ENCODE measurements around the gene ARHGEF2. TPM values are rescaled to one million over a fixed set of nuclear protein-coding genes. Genes with fewer than 3 reads are reported as not detected.

Gene ARHGEF2
- total RNA-seq, 4 donors from 2014 or later: 13.6 to 27.3 (median 26.4) TPM

- in situ Hi-C loops (cut with MboI; ENCODE audit: low sequenced_read_pairs in 4 of 4): no loop called here
- Histone ChIP-seq H3K4me3 (no peak overlapping the region), H3K36me3 (peaks cover 0 to 83% of the 10 kb centered on the region in 2 donors), H3K27ac (peak overlapping the region; percentile 57 to 77 (median 74)), H3K9me3 (no peaks in the 10 kb centered on the region), H3K27me3 (no peaks in the 10 kb centered on the region), H3K4me1 (peaks cover 28 to 42% of the 10 kb centered on the region in 2 donors)
- DNase-seq (peak in 1 of 2 donors; percentile 67), ATAC-seq (peak; percentile 40 to 52)
- TF ChIP-seq POLR2A (IDR thresholded peaks at IDR 0.05) (no peak), CTCF (IDR thresholded peaks at IDR 0.05 in 4 of 5, conservative IDR thresholded peaks at IDR 0.05 in 1 of 5) (peak in 3 of 5 experiments; percentile 17 to 42 (median 30))
- intact Hi-C loops (cut with DNase I; ENCODE audit: low total_unique reads): loop anchor here (2.0 kb wide), 1 partner anchor 19 kb away; no protein-coding TSS in a partner anchor
Measured at GRCh38 chr1:155961937-155962336, 16.4 kb downstream of the ARHGEF2 start.

- DNase-seq: no peak
- in situ Hi-C loops (cut with MboI; ENCODE audit: low sequenced_read_pairs in 4 of 4): no loop called here
Measured at GRCh38 chr1:155960081-155960745, 18.1 kb downstream of the ARHGEF2 start.

GRCh38 chr1:155957411-155957915, 20.9 kb downstream of the ARHGEF2 start:
- TF ChIP-seq POLR2A (IDR thresholded peaks at IDR 0.05): no peak
- TF ChIP-seq CTCF (IDR thresholded peaks at IDR 0.05 in 4 of 5, conservative IDR thresholded peaks at IDR 0.05 in 1 of 5): no peak
- Histone ChIP-seq H3K36me3 (peaks cover 0 to 94% of the 10 kb centered on the region in 2 donors), H3K4me1 (peaks cover 21 to 33% of the 10 kb centered on the region in 2 donors), H3K27me3 (no peaks in the 10 kb centered on the region), H3K27ac (peak overlapping the region in 1 of 4 donors; percentile 1), H3K9me3 (no peaks in the 10 kb centered on the region), H3K4me3 (no peak overlapping the region)
- in situ Hi-C loops (cut with MboI; ENCODE audit: low sequenced_read_pairs in 4 of 4): no loop called here
- no peak for ATAC-seq
- no peak for DNase-seq
- intact Hi-C loops (cut with DNase I; ENCODE audit: low total_unique reads): no loop called here

More at GRCh38 chr1:155960081-155960745, 18.1 kb downstream of the ARHGEF2 start:
- H3K27me3 ChIP-seq: no peaks in the 10 kb centered on the region
- peaks cover 25 to 35% of the 10 kb centered on the region in 2 donors for H3K4me1 ChIP-seq
- H3K9me3 ChIP-seq: no peaks in the 10 kb centered on the region
- peak in 1 of 2 donors; percentile 20 for ATAC-seq
- H3K4me3 ChIP-seq: no peak overlapping the region
- peaks cover 0 to 88% of the 10 kb centered on the region in 2 donors for H3K36me3 ChIP-seq
- TF ChIP-seq CTCF (IDR thresholded peaks at IDR 0.05 in 4 of 5, conservative IDR thresholded peaks at IDR 0.05 in 1 of 5) (no peak), POLR2A (IDR thresholded peaks at IDR 0.05) (no peak)
- H3K27ac ChIP-seq: peak overlapping the region; percentile 57 to 77 (median 74)
- intact Hi-C loops (cut with DNase I; ENCODE audit: low total_unique reads): no loop called here

- H3K4me1 ChIP-seq: peaks cover 7 to 15% of the 10 kb centered on the region in 2 donors
- no peak for TF ChIP-seq POLR2A (IDR thresholded peaks at IDR 0.05)
- TF ChIP-seq CTCF (IDR thresholded peaks at IDR 0.05 in 4 of 5, conservative IDR thresholded peaks at IDR 0.05 in 1 of 5): no peak
- no peak overlapping the region for H3K27ac ChIP-seq
- H3K27me3 ChIP-seq: no peaks in the 10 kb centered on the region
- no peaks in the 10 kb centered on the region for H3K9me3 ChIP-seq
- H3K4me3 ChIP-seq: no peak overlapping the region
- H3K36me3 ChIP-seq: peaks cover 0 to 97% of the 10 kb centered on the region in 2 donors
- ATAC-seq (no peak), DNase-seq (no peak)
- in situ Hi-C loops (cut with MboI; ENCODE audit: low sequenced_read_pairs in 4 of 4): no loop called here
- intact Hi-C loops (cut with DNase I; ENCODE audit: low total_unique reads): no loop called here
Measured at GRCh38 chr1:155954645-155955044, 23.7 kb downstream of the ARHGEF2 start.
